Progenitor cell of endocrine pancreas (in vitro differentiated cells): Measurements from ENCODE around the gene NUS1. TPM values are rescaled to one million over a fixed set of nuclear protein-coding genes. Genes with fewer than 3 reads are reported as not detected.
A peak's percentile ranks its signal among the peaks of the same experiment; 100 is the strongest.
"Not testable (repeated sequence)": the region's sequence is repeated elsewhere in the genome, so short reads cannot be mapped to it uniquely, and the experiment has no call there.

Experiments
- DNase-seq: peaks from one replicate; pipeline ENCODE4 v3.0.0; 2021; ENCODE audit warnings: low spot score; ENCODE audit not compliant: unreplicated experiment
- H3K27ac Mint-ChIP-seq: 2 replicates; pipeline ENCODE4 v1.8.0; 2021; ENCODE audit warnings: mild to moderate bottlenecking, moderate library complexity, mixed read lengths
- H3K27me3 Mint-ChIP-seq: 2 replicates; pipeline ENCODE4 v1.8.0; 2021; ENCODE audit warnings: mixed read lengths
- H3K36me3 Mint-ChIP-seq: 2 replicates; pipeline ENCODE4 v1.8.0; 2022; ENCODE audit warnings: mixed read lengths; ENCODE audit not compliant: insufficient read depth
- H3K4me1 Mint-ChIP-seq: 2 replicates; pipeline ENCODE4 v1.8.0; 2021; ENCODE audit warnings: low read depth, mixed read lengths
- H3K4me3 Mint-ChIP-seq: 2 replicates; pipeline ENCODE4 v1.8.0; 2021; ENCODE audit warnings: low read depth, mild to moderate bottlenecking, moderate library complexity, mixed read lengths
- H3K9me3 Mint-ChIP-seq: 2 replicates; pipeline ENCODE4 v1.8.0; 2021; ENCODE audit warnings: low read depth, mixed read lengths
- CTCF ChIP-seq: fragments of 200-600 bp; sonication (generic); IDR thresholded peaks from one replicate; pipeline ENCODE4 v1.5.0; 2021; ENCODE audit warnings: antibody characterized with exemption, mild to moderate bottlenecking; ENCODE audit not compliant: unreplicated experiment
- long read RNA-seq: library from polyadenylated mRNA; unstranded; transcript quantifications from one replicate; pipeline ENCODE4 v2.0.0, GENCODE V29; 2020
- total RNA-seq: library from RNA; stranded (reverse); gene quantifications from 2 replicates; pipeline ENCODE4 v1.2.1, GENCODE V29; 2021

Gene NUS1
- 29.7 and 31.9 TPM in 2 replicates for total RNA-seq
- long read RNA-seq, full-length matches to known transcripts, result 7 of 21 reads
- long read RNA-seq, partial matches to known transcripts, result 12 of 21 reads
- long read RNA-seq, other reads (novel, unspliced or antisense), result 2 of 21 reads

GRCh38 chr6:117674991-117675657, at the start of gene NUS1:
NUS1 (plus strand) TSS chr6:117675469; CDS start chr6:117675671, 202 bp downstream.
- peak; percentile 97 for DNase-seq
- H3K4me1 Mint-ChIP-seq, result peaks cover 18% of the 10 kb centered on the region
- no peaks in the 10 kb centered on the region for H3K27me3 Mint-ChIP-seq
- H3K4me3 Mint-ChIP-seq, result peak within 1 kb of the TSS; percentile 84
- peak; percentile 87 for TF ChIP-seq CTCF
- no peaks in the 10 kb centered on the region for H3K9me3 Mint-ChIP-seq
- peaks cover 4% of the 10 kb centered on the region for H3K36me3 Mint-ChIP-seq
- peak within 1 kb of the TSS; percentile 92 for H3K27ac Mint-ChIP-seq

GRCh38 chr6:117627533-117627932, 47.7 kb upstream of the NUS1 start:
- Mint-ChIP-seq H3K9me3 (peaks cover 25% of the 10 kb centered on the region), H3K4me3 (no peak overlapping the region), H3K27ac (no peak overlapping the region), H3K36me3 (peaks cover 6% of the 10 kb centered on the region), H3K4me1 (peaks cover 2% of the 10 kb centered on the region), H3K27me3 (no peaks in the 10 kb centered on the region)
- no peak for TF ChIP-seq CTCF
- DNase-seq, result no peak

- TF ChIP-seq CTCF, result no peak
- Mint-ChIP-seq H3K4me3 (no peak overlapping the region), H3K9me3 (peaks cover 19% of the 10 kb centered on the region), H3K27me3 (no peaks in the 10 kb centered on the region), H3K4me1 (peaks cover 2% of the 10 kb centered on the region), H3K27ac (no peak overlapping the region), H3K36me3 (peaks cover 4% of the 10 kb centered on the region)
- DNase-seq, result no peak
These were observed 46.1 kb upstream of the NUS1 start for GRCh38 chr6:117629119-117629660.

- Mint-ChIP-seq H3K4me3 (no peak overlapping the region), H3K27ac (no peak overlapping the region), H3K4me1 (peaks cover 3% of the 10 kb centered on the region), H3K27me3 (no peaks in the 10 kb centered on the region), H3K36me3 (no peaks in the 10 kb centered on the region), H3K9me3 (peaks cover 3% of the 10 kb centered on the region)
- no peak for DNase-seq
- TF ChIP-seq CTCF, result no peak
These were observed 37.5 kb upstream of the NUS1 start for GRCh38 chr6:117637770-117638169.

- TF ChIP-seq CTCF, result no peak
- peaks cover 3% of the 10 kb centered on the region for H3K9me3 Mint-ChIP-seq
These were observed 32.3 kb upstream of the NUS1 start for GRCh38 chr6:117642976-117643375.

GRCh38 chr6:117651984-117652383, 23.3 kb upstream of the NUS1 start:
- DNase-seq, H3K27me3 Mint-ChIP-seq, H3K4me1 Mint-ChIP-seq, H3K36me3 Mint-ChIP-seq, H3K27ac Mint-ChIP-seq, H3K4me3 Mint-ChIP-seq: not testable (repeated sequence)
- H3K9me3 Mint-ChIP-seq, result peaks cover 16% of the 10 kb centered on the region

More at GRCh38 chr6:117642976-117643375, 32.3 kb upstream of the NUS1 start:
- Mint-ChIP-seq H3K4me1 (peaks cover 3% of the 10 kb centered on the region), H3K4me3 (no peak overlapping the region), H3K36me3 (no peaks in the 10 kb centered on the region), H3K27me3 (no peaks in the 10 kb centered on the region), H3K27ac (no peak overlapping the region)
- DNase-seq, result no peak
